ENCODE measurements around the gene SAPCD2.
A peak's percentile ranks its signal among the peaks of the same experiment; 100 is the strongest.
"Not testable (repeated sequence)": the region's sequence is repeated elsewhere in the genome, so short reads cannot be mapped to it uniquely, and the experiment has no call there.

SAPCD2 gene

DNA sequence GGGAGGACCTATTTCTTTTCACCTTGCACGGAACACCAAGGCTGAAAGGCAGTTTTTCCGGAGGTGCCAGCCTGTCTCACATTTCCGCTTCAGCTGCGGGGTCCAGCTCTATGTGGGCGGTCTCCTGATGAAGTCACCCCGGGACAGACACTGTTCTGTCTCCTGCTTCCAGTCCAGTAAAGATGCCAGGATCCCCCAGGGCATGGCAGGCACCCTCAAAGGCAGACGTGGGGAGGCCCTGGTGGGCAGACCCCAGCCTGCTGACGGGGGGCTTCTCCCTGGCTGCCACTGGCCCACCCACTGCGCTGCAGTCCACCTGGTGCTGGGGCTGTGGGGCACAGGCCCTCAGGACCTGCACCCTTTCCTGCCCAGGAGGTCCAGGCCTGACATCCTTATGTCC is 7.6 kb downstream of the SAPCD2 start:
- DNase-seq, result not testable (repeated sequence)

DNA sequence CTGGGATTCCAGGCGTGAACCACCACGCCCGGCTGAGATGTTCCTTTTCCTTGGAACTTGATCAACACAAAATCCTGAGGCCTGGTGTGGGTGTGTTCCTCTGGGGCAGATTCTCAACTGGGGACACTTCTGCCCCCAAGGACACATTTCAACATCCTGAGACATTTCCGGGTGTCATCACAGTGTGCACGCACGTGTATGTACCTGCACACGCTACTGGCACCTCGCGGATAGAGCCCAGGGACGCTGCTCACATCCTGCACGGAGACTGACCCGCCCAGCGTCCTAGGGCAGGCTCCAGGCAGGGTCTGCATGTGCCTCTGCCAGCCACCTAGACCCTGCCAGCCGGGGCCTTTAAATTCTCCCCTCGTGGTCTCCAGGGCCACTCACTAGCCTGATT is 8.0 kb downstream of the SAPCD2 start:
- no peak for DNase-seq

DNA sequence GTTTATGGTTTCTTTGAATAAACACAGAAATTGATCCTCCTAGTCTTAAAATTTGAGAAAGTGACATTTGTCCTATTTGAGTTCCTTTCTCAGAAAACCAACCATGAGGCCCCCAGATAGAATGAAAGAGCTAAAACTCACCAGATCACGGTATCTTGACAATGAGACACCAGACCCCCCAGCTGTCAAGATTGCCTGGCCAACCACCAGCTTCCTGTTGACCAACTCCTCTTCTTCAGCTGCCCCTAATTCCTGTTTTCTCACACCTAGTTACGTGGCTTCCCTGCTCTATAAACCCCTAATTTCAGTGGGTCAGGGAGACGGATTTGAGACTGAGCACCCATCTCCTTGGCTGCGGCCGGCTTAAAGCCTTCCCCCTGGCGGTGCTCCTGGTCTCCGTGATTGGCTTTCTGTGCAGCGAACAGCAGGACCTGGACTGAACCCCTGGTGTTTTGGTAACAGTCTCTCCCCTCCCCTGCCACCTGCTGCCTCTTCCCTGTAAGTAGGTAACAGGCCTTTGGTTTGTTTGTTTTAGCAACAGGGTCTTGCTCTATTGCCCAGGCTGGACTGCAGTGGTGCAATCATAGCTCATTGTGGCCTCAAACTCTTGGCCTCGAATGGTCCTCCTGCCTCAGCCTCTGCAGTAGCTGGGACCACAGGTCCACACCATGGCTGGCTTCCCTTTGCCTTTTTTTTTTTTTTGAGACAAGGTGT is 11.7 kb downstream of the SAPCD2 start:
- DNase-seq, result no peak

DNA sequence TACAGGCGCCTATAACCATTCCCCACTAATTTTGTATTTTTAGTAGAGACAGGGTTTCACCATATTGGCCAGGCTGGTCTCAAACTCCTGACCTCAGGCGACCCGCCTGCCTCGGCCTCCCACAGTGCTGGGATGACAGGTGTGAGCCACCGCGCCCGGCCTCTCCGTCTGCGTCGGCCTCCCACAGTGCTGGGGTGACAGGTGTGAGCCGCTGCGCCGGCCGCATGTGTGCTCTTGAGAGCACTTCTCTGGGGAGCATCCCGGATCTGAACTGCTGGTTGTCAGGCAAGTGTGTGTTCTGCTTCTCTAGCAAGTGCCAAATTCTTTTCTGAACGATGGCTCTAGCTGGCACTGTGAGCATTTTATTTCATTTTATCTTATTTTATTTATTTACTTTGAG is 12.8 kb downstream of the SAPCD2 start:
- DNase-seq, result no peak

DNA sequence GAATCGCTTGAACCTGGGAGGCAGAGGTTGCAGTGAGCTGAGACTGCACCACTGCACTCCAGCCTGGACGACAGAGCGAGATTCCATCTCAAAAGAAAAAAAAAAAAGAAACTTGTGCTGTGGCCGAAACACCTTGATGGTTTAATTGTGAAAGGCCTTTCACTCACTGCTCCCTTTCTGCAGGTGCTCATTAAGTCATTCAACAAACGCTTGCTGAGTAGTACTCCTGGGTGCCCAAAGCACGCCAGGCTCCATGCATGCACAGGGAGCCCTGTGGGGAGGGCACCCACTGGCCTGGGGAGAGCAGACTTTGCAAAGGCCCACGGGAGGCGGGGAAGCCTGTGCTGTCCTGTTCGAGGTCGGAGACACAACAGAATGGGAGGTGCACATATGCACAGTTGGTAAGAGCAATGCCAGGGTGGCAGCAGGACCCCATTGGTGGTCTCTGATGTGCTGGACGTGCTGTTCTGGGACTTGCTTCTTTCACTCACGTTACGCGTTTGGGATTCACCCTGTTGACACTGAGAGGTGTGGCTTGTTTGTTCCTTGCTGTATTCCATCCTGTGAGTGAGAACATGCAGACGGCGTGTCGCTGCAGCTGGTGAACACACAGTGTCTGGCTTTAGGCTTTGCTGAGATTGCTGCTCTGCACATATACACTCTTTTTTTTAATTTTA is 13.5 kb downstream of the SAPCD2 start:
- DNase-seq, result no peak

DNA sequence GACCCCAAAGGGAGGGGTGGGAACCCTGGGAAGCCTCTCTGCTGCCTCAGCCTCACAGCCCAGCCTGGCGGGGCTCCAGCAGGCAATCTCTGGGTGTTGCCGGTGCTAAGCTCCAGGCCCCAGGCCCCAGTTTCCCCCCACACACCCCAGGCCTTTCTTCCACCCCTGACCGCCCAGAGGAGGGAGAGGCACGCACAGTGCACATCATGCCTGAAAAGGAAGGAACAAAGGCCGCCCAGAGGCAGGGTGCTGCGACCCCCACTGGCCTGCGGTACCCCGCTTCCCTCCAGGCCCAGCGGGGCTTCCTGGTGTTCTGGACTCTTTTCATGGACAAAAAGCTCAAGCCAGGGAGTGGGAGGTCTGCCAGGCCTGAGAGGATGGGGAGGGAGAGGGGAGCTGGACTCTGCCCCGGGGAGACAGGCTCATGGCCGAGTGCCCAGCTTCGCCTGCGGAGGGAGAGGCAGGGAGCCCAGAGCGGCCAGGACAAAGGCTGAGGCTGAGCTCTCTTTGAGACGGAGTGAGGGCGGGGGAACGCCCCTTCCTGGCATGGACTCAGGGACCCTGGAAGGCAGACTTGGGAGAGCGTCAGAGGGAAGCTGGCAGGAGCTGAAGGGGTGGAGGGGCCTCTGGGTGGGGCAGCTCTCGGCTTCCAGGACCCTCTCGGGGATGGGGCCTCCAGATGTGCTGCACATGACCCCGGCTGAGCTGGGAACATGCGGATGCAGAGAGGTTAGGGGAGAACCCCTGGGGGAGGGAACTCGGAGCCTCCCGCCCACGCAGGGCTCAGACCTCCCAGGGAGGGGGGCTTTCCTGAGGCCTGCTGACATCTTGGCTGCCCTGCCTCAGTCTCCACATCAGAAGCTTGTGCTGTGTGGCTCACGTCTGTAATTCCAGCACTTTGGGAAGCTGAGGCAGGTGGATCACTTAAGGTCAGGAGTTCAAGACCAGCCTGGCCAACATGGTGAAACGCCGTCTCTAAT is 14.7 kb downstream of the SAPCD2 start:
- DNase-seq, result no peak

DNA sequence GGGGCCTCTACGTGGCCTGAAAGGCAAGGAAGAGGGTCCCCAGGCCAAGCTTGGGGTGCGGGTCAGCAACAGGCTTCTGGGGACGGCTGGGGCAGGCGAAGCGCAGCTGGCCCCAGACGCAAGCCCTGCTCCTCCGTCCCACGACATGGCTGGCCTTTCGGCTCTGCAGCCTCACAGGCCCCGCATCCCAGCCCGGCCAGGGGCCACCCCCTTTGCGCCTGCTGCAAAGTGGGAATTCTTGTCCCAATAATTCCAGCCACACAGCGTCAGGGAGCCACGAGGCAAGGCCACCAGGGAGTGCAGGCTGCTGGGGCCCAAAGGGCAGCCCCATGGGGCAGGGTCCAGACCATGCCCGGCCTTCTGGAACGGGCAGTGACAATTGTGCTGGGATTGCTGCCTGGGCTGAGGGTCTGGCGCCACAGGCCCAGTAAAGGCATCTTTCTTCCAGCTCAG is 15.4 kb downstream of the SAPCD2 start:
- DNase-seq, result no peak

DNA sequence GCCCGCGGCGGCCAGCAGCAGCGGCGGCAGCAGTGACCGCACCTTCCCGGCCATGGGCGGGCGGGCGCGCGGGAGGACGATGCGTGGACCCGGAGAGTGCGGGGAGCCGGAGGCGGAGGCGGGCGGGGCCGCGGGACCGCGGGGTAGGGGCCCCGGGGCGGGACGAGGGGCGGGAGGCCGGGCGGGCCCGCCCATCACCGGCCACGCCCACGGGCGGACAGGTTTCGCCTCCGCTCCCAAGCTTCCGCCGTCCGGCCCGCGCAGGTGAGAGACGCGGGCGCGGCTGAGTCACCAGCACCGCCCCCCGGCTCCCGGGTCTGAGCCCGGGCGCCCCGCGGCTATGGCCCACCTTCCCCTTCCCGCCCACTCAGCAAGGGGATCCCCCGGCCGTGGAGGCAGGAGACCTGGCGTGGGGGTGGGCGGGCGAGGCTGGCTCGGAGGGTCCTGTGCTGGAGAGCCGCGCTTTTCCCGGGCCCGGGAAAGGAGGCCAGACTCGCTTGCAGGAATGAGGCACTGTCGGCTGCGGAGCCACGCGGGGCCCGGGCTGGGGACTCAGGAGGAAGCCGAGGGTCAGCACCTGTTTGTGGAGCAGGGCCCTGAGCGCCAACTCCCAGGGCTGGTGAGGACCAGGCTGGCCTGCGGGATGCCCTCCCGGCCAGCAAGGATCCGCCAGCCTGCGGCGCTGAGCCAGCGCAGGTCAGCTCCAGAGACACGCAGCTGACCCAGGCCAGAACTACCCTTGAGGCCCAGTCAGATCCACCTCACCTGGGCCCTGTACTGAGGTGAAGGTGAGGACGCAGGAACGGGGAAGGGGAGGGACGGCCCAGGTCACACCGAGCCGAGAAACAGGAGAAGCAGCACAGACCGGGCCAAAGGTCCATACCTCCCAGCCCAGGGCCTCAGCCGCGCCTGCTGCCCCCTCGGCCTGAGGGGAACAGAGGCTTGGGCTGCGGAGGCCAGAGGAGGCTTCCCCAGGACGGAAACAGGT is 16.1 kb downstream of the SAPCD2 start, which contains the start of gene ENTPD2:
TSS of gene ENTPD2 (minus strand) at position 118 of the 988 bp plus-strand sequence. CDS start at position 54, 64 bp downstream.
- no peak for DNase-seq

DNA sequence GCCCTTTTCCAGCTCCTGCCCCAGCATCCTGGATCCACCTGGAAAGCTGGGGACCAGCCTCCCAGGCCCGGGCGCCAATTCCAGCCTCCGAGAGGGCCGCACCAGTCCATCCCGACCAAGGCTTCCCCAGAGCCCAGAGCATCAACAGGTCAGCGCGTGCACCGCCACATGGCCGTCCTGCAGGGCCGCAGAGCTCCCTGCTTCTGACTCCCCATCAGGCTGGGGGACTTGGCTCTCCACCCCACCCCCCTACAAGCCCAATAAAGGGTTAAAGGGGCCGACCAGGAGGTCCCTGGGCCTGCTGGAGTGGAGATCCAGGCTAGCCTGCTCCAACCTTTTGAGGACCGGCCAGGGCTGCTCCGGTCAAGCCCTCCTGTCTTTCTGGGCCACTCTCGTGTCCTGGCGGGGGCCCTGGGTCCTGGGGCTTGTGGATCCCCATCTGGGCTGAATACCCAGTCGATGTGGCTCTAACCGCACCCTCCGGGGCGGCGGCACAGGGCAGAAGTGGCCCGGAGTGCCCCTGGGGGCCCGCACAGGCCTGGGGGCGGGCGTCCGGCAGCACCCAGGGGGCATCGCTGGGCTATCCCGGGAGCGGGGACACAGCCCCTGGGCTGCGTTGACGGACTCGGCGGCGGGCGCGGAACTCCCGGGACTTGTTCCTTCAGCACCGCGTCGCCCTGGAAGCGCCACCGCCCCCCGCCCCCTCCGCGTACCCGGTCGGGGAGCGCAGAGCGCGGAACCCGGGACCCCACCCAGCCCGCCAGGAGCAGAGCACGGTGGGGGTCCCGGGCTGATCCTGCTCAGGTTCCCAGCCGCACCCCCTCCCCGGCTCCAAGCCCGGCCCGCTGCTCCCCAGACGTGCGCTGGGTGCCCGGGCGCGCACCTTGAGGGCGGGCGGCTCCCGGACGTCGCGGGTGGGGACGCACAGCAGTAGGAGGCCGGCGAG is 17.1 kb downstream of the SAPCD2 start:
- no peak for DNase-seq

DNA sequence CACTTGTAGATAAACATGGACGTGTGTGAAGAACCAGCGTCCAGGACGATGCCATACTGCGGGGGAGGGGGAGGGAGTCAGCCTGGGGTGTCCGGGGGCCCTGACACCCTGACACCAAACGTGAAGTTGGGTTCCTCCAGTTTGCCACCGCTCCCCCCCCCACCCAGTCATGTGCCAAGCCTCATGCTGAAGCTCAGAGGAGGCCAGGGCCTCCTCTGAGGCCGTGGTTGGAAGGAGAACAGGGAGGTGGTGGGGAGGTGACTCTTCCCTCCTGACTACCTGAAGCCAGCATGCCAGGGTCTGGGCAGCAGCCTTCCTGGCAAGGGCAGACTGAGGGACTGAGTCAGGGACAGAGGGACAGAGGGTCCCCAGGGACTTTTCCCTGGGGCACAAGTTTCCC is 18.1 kb downstream of the SAPCD2 start:
- DNase-seq, result no peak

DNA sequence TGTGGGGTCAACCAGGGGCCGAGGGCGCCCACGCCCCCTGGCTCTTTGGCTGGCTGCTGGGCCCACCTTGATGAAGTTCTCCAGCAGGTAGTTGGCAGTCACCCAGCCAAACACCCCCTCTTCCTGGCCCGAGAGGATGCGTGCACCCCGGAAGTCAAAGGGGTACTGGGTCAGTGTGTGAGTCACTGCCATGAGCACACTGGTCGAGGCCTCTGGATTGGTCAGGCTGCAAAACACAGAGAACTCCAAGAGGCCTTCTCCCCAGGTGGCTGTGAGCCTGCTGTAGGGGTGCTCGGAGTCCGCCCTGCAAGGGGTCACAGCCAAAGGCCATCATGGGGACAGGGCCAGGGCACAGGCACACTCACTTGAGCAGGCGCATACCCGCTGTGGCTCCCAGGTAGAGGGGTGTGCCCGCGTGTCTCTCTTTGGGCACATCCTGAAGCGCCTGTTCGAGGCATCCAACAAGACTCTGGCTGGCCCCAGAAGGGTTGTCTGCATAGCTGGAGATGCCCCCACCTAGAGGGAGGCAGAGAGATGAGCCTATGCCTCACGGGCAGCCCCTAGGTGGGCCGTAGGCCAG is 19.1 kb downstream of the SAPCD2 start:
- no peak for DNase-seq

DNA sequence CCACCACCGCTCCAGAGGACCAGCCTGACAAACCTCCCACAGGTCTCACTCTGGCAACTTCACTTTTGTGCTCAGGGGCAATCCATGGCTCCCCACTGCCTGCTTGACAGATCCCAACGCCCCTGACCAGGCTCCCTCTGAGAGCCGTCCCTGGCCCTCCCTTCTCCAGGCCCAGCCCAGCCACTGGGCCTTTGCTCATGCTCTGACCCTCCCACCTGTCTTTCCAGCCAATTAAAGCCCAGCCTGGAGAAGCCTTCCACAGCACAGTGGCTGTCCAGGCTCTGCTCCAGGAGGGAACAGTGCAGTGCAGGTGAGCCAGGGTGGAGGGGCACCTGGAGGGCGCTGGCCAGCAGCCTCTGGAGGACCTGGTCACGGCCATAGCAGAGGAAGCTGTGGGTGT is 19.8 kb downstream of the SAPCD2 start:
- no peak for DNase-seq

DNA sequence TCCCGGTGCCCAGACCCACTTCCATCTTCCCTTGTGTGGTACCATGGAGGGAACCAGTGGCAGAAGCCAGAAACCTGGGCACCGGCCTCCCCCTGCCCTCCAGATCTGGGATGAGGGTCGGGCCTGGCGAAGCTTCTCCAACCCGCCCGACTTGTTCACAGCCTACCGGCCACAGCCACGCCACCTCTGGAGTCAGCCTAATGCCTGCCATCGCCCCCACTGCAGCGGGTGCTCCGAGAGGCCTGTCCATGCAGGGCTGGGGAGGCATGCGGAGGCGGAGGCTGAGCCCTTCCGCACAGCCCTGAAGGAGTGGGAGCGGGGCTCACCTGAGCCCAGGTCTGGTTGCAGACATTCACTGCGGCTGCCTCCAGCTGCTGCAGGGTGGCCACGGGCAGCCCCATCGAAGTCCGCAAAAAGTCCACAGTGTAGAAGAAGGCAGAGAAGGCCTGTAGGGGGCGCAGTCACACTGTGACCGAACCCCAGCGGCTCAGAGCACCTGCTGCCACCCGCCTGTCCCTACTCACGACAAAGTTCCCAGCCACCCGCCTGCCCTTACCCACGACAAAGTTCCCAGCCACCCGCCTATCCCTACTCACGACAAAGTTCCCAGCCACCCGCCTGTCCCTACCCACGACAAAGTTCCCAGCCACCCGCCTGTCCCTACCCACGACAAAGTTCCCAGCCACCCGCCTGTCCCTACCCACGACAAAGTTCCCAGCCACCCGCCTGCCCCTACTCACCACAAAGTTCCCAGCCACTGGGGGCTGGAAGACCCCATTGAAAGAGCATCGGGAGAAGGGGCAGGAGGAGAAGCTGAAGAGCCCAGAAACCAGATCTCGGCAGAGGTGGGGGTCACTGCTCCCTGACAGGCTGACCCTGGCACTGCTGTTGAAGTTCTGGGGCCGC is 20.6 kb downstream of the SAPCD2 start:
- no peak for DNase-seq

DNA sequence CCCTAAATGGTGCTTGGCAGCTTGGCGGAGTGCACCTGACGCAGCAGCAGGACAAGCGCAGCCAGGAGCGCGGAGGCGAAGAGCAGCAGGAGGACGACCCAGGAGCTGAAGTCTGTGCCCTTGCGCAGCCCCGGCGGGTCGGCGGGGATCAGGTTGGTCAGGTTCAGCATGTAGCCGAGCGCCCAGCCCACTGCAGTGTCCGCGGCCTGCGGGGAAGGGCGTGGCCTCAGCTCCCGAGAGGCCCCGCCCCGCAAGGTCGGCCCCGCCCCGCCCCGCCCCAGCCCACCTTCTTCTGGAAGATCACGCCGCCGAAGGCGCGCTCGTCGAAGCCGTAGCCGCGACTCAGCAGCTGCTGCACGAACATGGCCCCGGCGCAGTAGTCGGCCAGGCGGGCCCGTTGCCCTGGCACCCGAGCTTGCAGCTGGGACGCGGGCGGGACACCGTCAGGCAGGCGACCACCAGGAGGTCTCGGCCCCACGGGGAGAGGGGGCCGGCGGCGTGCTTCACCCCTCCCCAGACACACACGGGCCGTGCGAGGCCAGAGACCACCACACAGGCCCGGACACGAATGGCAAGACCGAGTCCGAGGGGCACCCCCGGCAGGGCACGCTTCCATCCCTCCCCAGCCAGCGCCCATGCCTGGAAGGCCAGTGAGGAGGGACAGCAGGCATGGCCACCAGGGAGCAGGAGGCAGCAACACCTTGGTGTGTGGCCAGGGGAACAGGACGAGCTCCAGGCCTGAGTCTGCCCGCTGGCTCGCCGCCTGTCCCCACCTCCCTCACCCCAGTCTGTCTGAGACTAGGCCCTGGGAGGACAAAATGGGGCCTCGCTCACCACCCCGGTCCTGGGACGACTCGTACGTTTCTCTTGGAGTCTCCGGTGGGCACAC is 21.5 kb downstream of the SAPCD2 start:
- no peak for DNase-seq

DNA sequence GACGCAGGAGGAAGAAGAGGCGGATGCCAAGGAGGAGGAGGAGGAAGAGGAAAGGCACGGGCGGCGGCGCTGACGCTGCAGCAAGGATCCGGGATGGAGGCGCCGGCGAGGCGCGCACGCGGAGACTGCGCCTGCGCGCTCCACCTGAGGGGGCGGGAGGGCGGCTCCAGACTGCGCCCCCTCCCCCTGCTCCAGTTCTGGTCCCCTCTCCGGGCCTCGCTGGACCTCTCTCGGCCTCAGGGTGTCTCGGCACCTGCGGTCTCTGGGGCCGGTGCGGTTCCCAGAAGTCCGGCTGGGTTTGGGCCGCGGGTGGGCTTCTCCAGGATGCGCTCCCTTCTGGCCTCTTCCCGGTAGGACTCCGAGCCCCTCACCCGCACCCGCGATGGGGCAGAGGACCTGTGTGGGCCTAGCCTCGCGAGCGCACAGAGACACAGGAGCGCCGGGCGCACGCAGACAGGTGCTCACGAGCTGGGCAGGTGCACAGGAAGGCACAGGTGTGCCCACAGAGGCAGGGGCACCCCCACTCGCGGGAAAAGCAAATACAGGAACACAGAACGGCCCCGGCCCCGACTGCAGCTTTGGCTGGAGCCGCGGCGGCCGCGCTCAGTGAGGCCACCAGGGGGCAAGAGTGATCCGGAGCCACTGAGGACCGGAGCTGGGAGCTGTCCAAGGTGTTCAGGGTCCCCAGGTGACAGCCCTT is 24.1 kb downstream of the SAPCD2 start, which contains the start of gene NPDC1:
TSS of gene NPDC1 (minus strand) at position 90 of the 700 bp plus-strand sequence. CDS start 188 bp downstream, outside the sequence.
- DNase-seq, result peak; percentile 36

DNA sequence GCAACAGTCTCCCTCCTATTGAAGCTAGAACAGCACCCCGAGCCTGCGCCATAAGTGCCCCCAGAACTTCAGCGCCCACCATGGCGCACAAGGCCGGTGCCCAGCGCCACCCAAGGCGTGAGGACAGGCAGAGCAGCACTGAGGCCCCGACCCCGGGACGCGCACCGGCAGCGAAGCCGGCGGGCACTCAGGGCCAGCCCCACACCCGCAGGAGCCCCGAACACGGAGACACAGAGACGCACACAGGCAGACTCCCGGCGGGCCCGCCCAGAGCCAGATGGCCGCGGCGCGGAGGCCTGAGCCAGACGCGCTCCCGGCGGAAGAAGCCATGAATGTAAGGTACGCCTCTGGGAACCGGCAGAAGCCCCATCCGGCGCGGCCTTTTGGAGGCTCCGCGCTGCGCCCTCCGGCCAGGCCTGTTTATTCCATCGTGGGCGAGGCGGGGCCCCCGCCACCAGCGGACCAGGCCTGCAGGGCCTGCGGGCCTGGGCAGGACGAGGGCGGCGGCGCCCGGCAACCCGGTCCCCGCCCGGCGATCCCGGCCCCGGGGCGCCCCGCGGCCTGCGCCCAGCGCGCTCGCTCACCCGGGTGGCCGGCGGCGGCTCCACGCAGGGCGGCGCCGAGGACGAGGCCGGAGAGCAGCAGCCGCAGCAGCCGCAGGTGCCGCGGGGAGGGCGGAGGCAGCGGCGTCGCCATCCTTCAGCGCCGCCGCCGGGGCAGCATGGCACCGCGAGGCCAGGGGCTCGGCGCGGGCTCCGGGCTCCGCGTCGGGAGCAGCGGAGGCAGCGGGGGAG is 24.9 kb downstream of the SAPCD2 start:
- no peak for DNase-seq
